KMS-11 (cell line): Measurements from ENCODE around the gene CHAC2.

Experiments used
- H2AFZ ChIP-seq: fragments of 200-600 bp; sonication (generic); 2 replicates; pipeline ENCODE4 v1.6.1; 2016; ENCODE audit warnings: antibody characterized with exemption, mixed run types, low read depth
- H3K27ac ChIP-seq: fragments of 200-600 bp; sonication (generic); 2 replicates; pipeline ENCODE4 v1.6.1; 2016; ENCODE audit warnings: mild to moderate bottlenecking, mixed run types
- H3K27me3 ChIP-seq: fragments of 200-600 bp; sonication (generic); 2 replicates; pipeline ENCODE4 v1.6.1; 2017; ENCODE audit warnings: mild to moderate bottlenecking, low read depth, mixed run types, moderate library complexity; ENCODE audit not compliant: insufficient read depth
- H3K36me3 ChIP-seq: fragments of 200-600 bp; sonication (generic); 2 replicates; pipeline ENCODE4 v1.6.1; 2017; ENCODE audit warnings: mild to moderate bottlenecking, mixed run types; ENCODE audit not compliant: insufficient read depth
- H3K4me1 ChIP-seq: fragments of 200-600 bp; sonication (generic); 2 replicates; pipeline ENCODE4 v1.6.1; 2016; ENCODE audit warnings: mild to moderate bottlenecking, low read depth, mixed run types; ENCODE audit not compliant: poor library complexity, severe bottlenecking
- H3K4me2 ChIP-seq: fragments of 200-600 bp; sonication (generic); 2 replicates; pipeline ENCODE4 v1.7.0; 2016; ENCODE audit warnings: mild to moderate bottlenecking, mixed run types
- H3K4me3 ChIP-seq: fragments of 200-600 bp; sonication (generic); IDR thresholded peaks from 2 replicates; pipeline ENCODE4 v1.6.1; 2017; ENCODE audit warnings: low read depth, low read length, mixed read lengths; ENCODE audit not compliant: insufficient read depth
- H3K79me2 ChIP-seq: fragments of 200-600 bp; sonication (generic); 2 replicates; pipeline ENCODE4 v1.6.1; 2016; ENCODE audit warnings: low read depth, mixed run types; ENCODE audit not compliant: insufficient read depth
- H3K9ac ChIP-seq: fragments of 200-600 bp; sonication (generic); 2 replicates; pipeline ENCODE4 v1.6.1; 2016; ENCODE audit warnings: mild to moderate bottlenecking, mixed run types
- H4K20me1 ChIP-seq: fragments of 200-600 bp; sonication (generic); 2 replicates; pipeline ENCODE4 v1.6.1; 2016; ENCODE audit warnings: mild to moderate bottlenecking, mixed run types; ENCODE audit not compliant: insufficient read depth
- TF ChIP-seq, protein P1 (sequence below): fragments of 200-600 bp; sonication (generic); conservative IDR thresholded peaks from 2 replicates; pipeline ENCODE4 v1.6.1; 2017; ENCODE audit warnings: low read depth, mild to moderate bottlenecking, antibody characterized with exemption, low read length, moderate library complexity, mixed read lengths

The CHAC2 gene

GRCh38 chr2:53729143-53729762 is 38.4 kb upstream of the CHAC2 start:
- H3K4me3 ChIP-seq: no peak overlapping the region
- TF ChIP-seq, protein P1, sequence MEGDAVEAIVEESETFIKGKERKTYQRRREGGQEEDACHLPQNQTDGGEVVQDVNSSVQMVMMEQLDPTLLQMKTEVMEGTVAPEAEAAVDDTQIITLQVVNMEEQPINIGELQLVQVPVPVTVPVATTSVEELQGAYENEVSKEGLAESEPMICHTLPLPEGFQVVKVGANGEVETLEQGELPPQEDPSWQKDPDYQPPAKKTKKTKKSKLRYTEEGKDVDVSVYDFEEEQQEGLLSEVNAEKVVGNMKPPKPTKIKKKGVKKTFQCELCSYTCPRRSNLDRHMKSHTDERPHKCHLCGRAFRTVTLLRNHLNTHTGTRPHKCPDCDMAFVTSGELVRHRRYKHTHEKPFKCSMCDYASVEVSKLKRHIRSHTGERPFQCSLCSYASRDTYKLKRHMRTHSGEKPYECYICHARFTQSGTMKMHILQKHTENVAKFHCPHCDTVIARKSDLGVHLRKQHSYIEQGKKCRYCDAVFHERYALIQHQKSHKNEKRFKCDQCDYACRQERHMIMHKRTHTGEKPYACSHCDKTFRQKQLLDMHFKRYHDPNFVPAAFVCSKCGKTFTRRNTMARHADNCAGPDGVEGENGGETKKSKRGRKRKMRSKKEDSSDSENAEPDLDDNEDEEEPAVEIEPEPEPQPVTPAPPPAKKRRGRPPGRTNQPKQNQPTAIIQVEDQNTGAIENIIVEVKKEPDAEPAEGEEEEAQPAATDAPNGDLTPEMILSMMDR: no peak
- no peak overlapping the region for H3K9ac ChIP-seq
- H2AFZ ChIP-seq: no peak overlapping the region
- H3K27ac ChIP-seq: no peak overlapping the region
- H3K36me3 ChIP-seq: no peaks in the 10 kb centered on the region
- H3K79me2 ChIP-seq: no peaks in the 10 kb centered on the region
- H3K4me1 ChIP-seq: peaks cover 3% of the 10 kb centered on the region
- no peaks in the 10 kb centered on the region for H4K20me1 ChIP-seq
- H3K27me3 ChIP-seq: no peaks in the 10 kb centered on the region
- no peak overlapping the region for H3K4me2 ChIP-seq

GRCh38 chr2:53737091-53737490 is 30.5 kb upstream of the CHAC2 start:
- Histone ChIP-seq H3K4me3 (no peak overlapping the region), H3K4me1 (no peaks in the 10 kb centered on the region), H3K27me3 (no peaks in the 10 kb centered on the region), H2AFZ (no peak overlapping the region), H3K27ac (no peak overlapping the region), H3K79me2 (no peaks in the 10 kb centered on the region), H4K20me1 (no peaks in the 10 kb centered on the region), H3K9ac (no peak overlapping the region), H3K36me3 (no peaks in the 10 kb centered on the region), H3K4me2 (no peak overlapping the region)
- TF ChIP-seq, protein P1: no peak

- Histone ChIP-seq H3K27me3 (no peaks in the 10 kb centered on the region), H3K4me3 (no peak overlapping the region), H2AFZ (no peak overlapping the region), H3K36me3 (no peaks in the 10 kb centered on the region), H3K79me2 (no peaks in the 10 kb centered on the region), H3K27ac (no peak overlapping the region), H4K20me1 (no peaks in the 10 kb centered on the region), H3K9ac (no peak overlapping the region), H3K4me1 (no peaks in the 10 kb centered on the region), H3K4me2 (no peak overlapping the region)
- TF ChIP-seq, protein P1: no peak
Observed at GRCh38 chr2:53739032-53739431, 28.6 kb upstream of the CHAC2 start.

- TF ChIP-seq, protein P1: peak; percentile 37; the same call in 1 of the 2 replicates
- Histone ChIP-seq H3K27ac (no peak overlapping the region), H3K9ac (no peak overlapping the region), H2AFZ (no peak overlapping the region), H3K27me3 (no peaks in the 10 kb centered on the region), H3K79me2 (no peaks in the 10 kb centered on the region), H4K20me1 (no peaks in the 10 kb centered on the region), H3K4me3 (no peak overlapping the region), H3K4me2 (no peak overlapping the region), H3K4me1 (no peaks in the 10 kb centered on the region), H3K36me3 (no peaks in the 10 kb centered on the region)
Observed at GRCh38 chr2:53740170-53740569, 27.4 kb upstream of the CHAC2 start.
